WTC11 (cell line): ENCODE data around the gene RRN3. TPM values are rescaled to one million over a fixed set of nuclear protein-coding genes. Genes with fewer than 3 reads are reported as not detected.
A peak's percentile ranks its signal among the peaks of the same experiment; 100 is the strongest.
"Not testable (repeated sequence)": the region's sequence is repeated elsewhere in the genome, so short reads cannot be mapped to it uniquely, and the experiment has no call there.

ENCODE experiments used
- ATAC-seq: fragments of 200-7000 bp; cut with Tn5 transposase; 2 replicates; pipeline ENCODE4 v1.10.0; 2021; ENCODE audit warnings: mild to moderate bottlenecking, moderate library complexity
- CTCF ChIA-PET: fragments of 300-600 bp; sonication (Branson Sonifier 250); formaldehyde crosslinking; loops from one replicate; lab custom pipeline; 2021; ENCODE audit warnings: antibody characterized with exemption; lab: Charles Lee
- POLR2A ChIA-PET: fragments of 350-600 bp; sonication (Branson Sonifier 250); formaldehyde crosslinking; loops from one replicate; lab custom pipeline; 2021; ENCODE audit warnings: antibody characterized with exemption; lab: Charles Lee
- DNase-seq: peaks from one replicate; pipeline ENCODE4 v3.0.0; 2021; ENCODE audit warnings: low spot score
- H3K27ac Mint-ChIP-seq: 2 replicates; pipeline ENCODE4 v1.8.0; 2021; ENCODE audit warnings: mixed read lengths
- H3K27me3 Mint-ChIP-seq: 2 replicates; pipeline ENCODE4 v1.8.0; 2021; ENCODE audit warnings: low read depth, mild to moderate bottlenecking, moderate library complexity, mixed read lengths
- H3K36me3 Mint-ChIP-seq: 2 replicates; pipeline ENCODE4 v1.8.0; 2021; ENCODE audit warnings: mixed read lengths
- H3K4me1 Mint-ChIP-seq: 2 replicates; pipeline ENCODE4 v1.8.0; 2022; ENCODE audit warnings: mixed read lengths
- H3K4me3 Mint-ChIP-seq: 2 replicates; pipeline ENCODE4 v1.8.0; 2021; ENCODE audit warnings: mild to moderate bottlenecking, moderate library complexity, mixed read lengths
- H3K9me3 Mint-ChIP-seq: 2 replicates; pipeline ENCODE4 v1.8.0; 2021; ENCODE audit warnings: mixed read lengths
- ELF4 ChIP-seq: sonication (generic); formaldehyde crosslinking; IDR thresholded peaks from 2 replicates; pipeline ENCODE4 v1.8.1; 2022; ENCODE audit warnings: low read depth, mild to moderate bottlenecking, moderate library complexity, missing genetic modification reagents
- ETV6 ChIP-seq: sonication (generic); formaldehyde crosslinking; IDR thresholded peaks from 2 replicates; pipeline ENCODE4 v1.8.1; 2022; ENCODE audit warnings: mild to moderate bottlenecking, missing genetic modification reagents
- HMGA2 ChIP-seq: fragments of 250-450 bp; sonication (Bioruptor Pico); IDR thresholded peaks from 2 replicates; pipeline ENCODE4 v1.4.0; 2021; ENCODE audit warnings: mild to moderate bottlenecking, moderate library complexity
- MXD4 ChIP-seq: fragments of 250-450 bp; sonication (Bioruptor Pico); IDR thresholded peaks from 2 replicates; pipeline ENCODE4 v1.8.0; 2021; ENCODE audit warnings: mild to moderate bottlenecking, moderate library complexity, borderline replicate concordance
- TEAD4 ChIP-seq: sonication (generic); formaldehyde crosslinking; IDR thresholded peaks from 2 replicates; pipeline ENCODE4 v1.8.0; 2022; ENCODE audit warnings: mild to moderate bottlenecking, missing genetic modification reagents
- ZBTB21 ChIP-seq: sonication (generic); formaldehyde crosslinking; IDR thresholded peaks from 2 replicates; pipeline ENCODE4 v1.8.1; 2023; ENCODE audit warnings: mild to moderate bottlenecking, missing genetic modification reagents, borderline replicate concordance
- ZNF219 ChIP-seq: sonication (generic); formaldehyde crosslinking; IDR thresholded peaks from 2 replicates; pipeline ENCODE4 v1.8.0; 2023; ENCODE audit warnings: missing genetic modification reagents, mild to moderate bottlenecking, borderline replicate concordance
- ZNF416 ChIP-seq: fragments of 250-450 bp; sonication (Bioruptor Pico); IDR thresholded peaks from 2 replicates; pipeline ENCODE4 v1.9.0; 2021; ENCODE audit warnings: mild to moderate bottlenecking, inconsistent platforms
- ZNF423 ChIP-seq: fragments of 250-450 bp; sonication (Bioruptor Pico); IDR thresholded peaks from 2 replicates; pipeline ENCODE4 v2.1.2; 2022; ENCODE audit warnings: mild to moderate bottlenecking, moderate library complexity
- total RNA-seq: library from RNA; stranded (reverse); gene quantifications from 3 replicates; pipeline ENCODE4 v1.2.3, GENCODE V29; 2021
- TF ChIP-seq, protein P1 (sequence below): sonication (generic); formaldehyde crosslinking; IDR thresholded peaks from 2 replicates; pipeline ENCODE4 v1.8.0; 2022; ENCODE audit warnings: mild to moderate bottlenecking, missing genetic modification reagents
- TF ChIP-seq, protein P2 (sequence below): fragments of 250-450 bp; sonication (Bioruptor Pico); IDR thresholded peaks from 2 replicates; pipeline ENCODE4 v1.9.0; 2021; ENCODE audit warnings: moderate library complexity, mild to moderate bottlenecking, inconsistent platforms, borderline replicate concordance
- TF ChIP-seq, protein P3 (sequence below): fragments of 250-450 bp; sonication (Bioruptor Pico); IDR thresholded peaks from 2 replicates; pipeline ENCODE4 v1.9.0; 2021; ENCODE audit warnings: mild to moderate bottlenecking
- TF ChIP-seq, protein P4 (sequence below): sonication (generic); formaldehyde crosslinking; IDR thresholded peaks from 2 replicates; pipeline ENCODE4 v1.8.0; 2023; ENCODE audit warnings: mild to moderate bottlenecking, missing genetic modification reagents
- TF ChIP-seq, protein P5 (sequence below): fragments of 250-450 bp; sonication (Bioruptor Pico); IDR thresholded peaks from 2 replicates; pipeline ENCODE4 v2.1.2; 2022; ENCODE audit warnings: mild to moderate bottlenecking, moderate library complexity
- TF ChIP-seq, protein P6 (sequence below): fragments of 200-600 bp; IDR thresholded peaks from 2 replicates; pipeline ENCODE4 v1.8.0; 2022; ENCODE audit warnings: antibody characterized with exemption

RRN3 gene
- total RNA-seq, 1 experiment from 2014 or later = 25.6 TPM

DNA sequence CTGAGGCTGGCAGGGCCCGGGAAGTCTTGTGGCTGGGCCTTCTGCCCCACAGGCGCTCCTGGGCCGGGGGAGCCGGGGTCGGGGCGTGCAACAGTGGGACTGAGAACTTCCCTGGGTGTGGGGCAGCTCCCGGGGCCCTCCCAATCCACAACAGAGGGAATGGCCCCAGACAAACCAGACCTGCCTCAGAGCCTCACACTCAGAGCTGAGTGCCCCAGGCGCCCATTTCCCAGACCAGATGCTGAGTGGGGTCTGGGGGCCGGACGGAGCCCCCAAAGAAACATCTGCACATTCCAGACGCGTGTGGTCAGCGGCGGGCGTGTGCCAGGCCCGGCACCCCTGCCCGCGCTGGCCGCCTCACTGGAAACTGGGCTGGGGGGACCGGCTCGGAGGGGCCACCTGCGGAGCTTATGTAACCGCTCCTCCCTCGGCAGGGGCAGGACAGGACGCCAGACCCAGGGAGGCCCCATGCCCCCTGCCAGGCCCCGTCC is 49.6 kb upstream of the RRN3 start:
- CTCF ChIA-PET, H3K27ac Mint-ChIP-seq, POLR2A ChIA-PET, H3K36me3 Mint-ChIP-seq, DNase-seq, H3K9me3 Mint-ChIP-seq, H3K4me3 Mint-ChIP-seq, H3K27me3 Mint-ChIP-seq: not testable (repeated sequence)
- ATAC-seq = peak; percentile 48
- peaks cover 32% of the 10 kb centered on the region for H3K4me1 Mint-ChIP-seq
- 0 out of 2 replicates have a peak, but pooled peaks have one; percentile 24 for TF ChIP-seq ETV6 (CRISPR knock-in tag)

DNA sequence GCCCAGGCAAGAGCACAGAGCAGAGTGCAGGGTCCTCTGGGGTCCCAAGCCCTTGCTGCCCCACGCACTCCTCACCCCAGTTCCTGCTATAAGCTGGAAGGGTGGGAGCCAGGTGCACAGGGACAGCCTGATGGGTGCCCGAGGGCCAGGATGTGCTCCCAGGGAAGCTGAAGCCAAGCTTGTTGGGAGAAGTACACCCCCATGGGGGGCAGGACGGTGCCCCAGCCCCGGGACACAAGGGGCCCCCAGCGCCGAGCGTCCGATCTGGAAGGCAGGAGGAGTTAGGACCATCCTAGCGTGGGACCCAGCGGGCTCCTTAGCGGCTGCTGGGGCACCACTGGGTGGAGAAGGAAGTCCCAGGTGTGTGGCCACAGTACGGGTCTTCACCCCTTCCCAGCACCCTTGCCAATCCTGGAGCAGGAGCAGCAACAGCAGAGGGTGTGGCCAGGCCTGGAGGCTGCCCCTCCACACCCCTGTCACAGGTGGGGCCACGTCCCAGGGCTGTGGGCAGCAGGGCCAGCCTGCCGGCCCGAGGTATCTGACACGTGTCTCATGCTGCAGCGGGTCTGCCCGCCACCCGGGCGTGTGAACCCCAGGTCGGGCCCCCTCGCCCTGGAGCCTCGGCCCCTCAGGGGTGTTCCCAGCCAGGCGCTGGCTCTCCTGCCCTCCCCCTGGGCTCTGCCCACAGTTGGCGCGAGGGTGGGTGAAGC is 49.0 kb upstream of the RRN3 start:
- POLR2A ChIA-PET, DNase-seq, H3K27me3 Mint-ChIP-seq, H3K36me3 Mint-ChIP-seq, ATAC-seq, H3K9me3 Mint-ChIP-seq, H3K4me3 Mint-ChIP-seq, H3K27ac Mint-ChIP-seq, CTCF ChIA-PET: not testable (repeated sequence)
- H3K4me1 Mint-ChIP-seq = peaks cover 31% of the 10 kb centered on the region

DNA sequence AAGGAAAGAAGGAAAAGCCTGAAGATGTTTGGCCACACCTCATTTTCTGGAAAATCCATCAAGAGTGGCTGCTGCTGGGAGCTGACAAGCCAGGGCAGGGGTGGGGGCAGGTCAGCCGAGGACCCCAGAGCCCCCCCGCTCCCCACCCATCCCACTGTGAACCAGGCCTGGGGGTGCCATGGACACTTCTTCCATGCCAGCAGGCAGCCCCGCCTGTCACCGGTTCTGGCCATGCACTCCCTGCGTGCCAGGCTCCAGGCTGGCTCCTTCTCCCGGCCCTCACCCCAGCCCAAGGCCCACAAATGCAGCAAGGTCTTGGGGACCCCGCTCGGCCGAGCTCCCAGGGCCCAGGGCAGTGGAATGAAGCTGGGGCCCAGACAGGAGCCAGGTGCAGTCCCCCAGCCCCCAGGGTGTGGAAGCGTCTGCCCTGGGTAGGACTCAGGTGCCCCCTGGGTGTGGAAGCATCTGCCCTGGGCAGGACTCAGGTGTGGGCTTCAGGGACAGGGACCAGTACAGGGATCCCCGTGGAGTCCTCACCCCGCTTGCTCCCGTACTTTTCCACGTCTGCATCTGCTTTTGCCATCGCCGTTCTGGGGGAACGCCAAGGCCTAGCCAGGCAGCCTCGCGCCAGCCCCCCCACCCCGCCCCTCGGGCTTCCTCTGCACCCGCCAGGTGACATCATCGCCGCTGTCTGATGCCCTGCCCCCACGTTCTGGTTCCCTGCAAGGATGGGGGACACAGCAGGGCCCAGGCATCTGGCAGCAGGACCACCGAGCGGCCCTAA is 48.2 kb upstream of the RRN3 start:
- H3K36me3 Mint-ChIP-seq, H3K27ac Mint-ChIP-seq, POLR2A ChIA-PET, DNase-seq, CTCF ChIA-PET, ATAC-seq, H3K4me3 Mint-ChIP-seq, H3K27me3 Mint-ChIP-seq, H3K9me3 Mint-ChIP-seq: not testable (repeated sequence)
- peaks cover 28% of the 10 kb centered on the region for H3K4me1 Mint-ChIP-seq

DNA sequence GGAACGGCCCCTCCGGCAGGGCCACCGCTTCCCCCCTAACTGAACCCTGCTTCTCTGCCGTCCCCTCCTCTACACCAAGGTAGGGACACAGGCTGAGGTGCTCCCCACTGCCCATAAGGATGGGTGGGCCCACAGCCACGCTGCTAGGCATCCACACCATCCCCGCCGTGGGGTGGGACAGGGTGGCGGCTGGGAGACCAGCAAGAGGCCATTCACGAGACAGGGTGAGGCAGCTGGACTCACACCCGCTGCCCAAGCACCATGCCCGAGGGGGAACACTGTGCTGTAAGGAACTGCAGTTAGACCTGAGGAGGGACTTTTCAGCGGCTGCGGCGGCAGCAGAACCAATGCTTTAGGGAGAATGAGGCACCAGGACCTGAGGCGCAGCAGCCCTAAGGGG is 47.5 kb upstream of the RRN3 start:
- DNase-seq (no peak), ATAC-seq (no peak)
- H3K4me3 Mint-ChIP-seq = no peak overlapping the region
- H3K27ac Mint-ChIP-seq = peak overlapping the region; percentile 87
- no peaks in the 10 kb centered on the region for H3K36me3 Mint-ChIP-seq
- ChIA-PET CTCF (no interaction called here), POLR2A (no interaction called here)
- H3K9me3 Mint-ChIP-seq = no peaks in the 10 kb centered on the region
- peaks cover 23% of the 10 kb centered on the region for H3K4me1 Mint-ChIP-seq
- no peaks in the 10 kb centered on the region; the same call in 1 of the 2 replicates for H3K27me3 Mint-ChIP-seq
- TF ChIP-seq ZNF219 (CRISPR knock-in tag) (no peak), ELF4 (CRISPR knock-in tag) (no peak), ZNF423 (CRISPR knock-in tag) (no peak), MXD4 (CRISPR knock-in tag) (no peak), TEAD4 (CRISPR knock-in tag) (no peak), ZBTB21 (CRISPR knock-in tag) (no peak), HMGA2 (CRISPR knock-in tag) (no peak), ZNF416 (CRISPR knock-in tag) (no peak)
- TF ChIP-seq, protein P1, sequence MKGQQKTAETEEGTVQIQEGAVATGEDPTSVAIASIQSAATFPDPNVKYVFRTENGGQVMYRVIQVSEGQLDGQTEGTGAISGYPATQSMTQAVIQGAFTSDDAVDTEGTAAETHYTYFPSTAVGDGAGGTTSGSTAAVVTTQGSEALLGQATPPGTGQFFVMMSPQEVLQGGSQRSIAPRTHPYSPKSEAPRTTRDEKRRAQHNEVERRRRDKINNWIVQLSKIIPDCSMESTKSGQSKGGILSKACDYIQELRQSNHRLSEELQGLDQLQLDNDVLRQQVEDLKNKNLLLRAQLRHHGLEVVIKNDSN (CRISPR knock-in tag) = no peak
- TF ChIP-seq, protein P2, sequence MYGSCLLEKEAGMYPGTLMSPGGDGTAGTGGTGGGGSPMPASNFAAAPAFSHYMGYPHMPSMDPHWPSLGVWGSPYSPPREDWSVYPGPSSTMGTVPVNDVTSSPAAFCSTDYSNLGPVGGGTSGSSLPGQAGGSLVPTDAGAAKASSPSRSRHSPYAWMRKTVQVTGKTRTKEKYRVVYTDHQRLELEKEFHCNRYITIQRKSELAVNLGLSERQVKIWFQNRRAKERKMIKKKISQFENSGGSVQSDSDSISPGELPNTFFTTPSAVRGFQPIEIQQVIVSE (CRISPR knock-in tag) = no peak
- TF ChIP-seq, protein P3, sequence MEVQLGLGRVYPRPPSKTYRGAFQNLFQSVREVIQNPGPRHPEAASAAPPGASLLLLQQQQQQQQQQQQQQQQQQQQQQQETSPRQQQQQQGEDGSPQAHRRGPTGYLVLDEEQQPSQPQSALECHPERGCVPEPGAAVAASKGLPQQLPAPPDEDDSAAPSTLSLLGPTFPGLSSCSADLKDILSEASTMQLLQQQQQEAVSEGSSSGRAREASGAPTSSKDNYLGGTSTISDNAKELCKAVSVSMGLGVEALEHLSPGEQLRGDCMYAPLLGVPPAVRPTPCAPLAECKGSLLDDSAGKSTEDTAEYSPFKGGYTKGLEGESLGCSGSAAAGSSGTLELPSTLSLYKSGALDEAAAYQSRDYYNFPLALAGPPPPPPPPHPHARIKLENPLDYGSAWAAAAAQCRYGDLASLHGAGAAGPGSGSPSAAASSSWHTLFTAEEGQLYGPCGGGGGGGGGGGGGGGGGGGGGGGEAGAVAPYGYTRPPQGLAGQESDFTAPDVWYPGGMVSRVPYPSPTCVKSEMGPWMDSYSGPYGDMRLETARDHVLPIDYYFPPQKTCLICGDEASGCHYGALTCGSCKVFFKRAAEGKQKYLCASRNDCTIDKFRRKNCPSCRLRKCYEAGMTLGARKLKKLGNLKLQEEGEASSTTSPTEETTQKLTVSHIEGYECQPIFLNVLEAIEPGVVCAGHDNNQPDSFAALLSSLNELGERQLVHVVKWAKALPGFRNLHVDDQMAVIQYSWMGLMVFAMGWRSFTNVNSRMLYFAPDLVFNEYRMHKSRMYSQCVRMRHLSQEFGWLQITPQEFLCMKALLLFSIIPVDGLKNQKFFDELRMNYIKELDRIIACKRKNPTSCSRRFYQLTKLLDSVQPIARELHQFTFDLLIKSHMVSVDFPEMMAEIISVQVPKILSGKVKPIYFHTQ (CRISPR knock-in tag) = no peak
- TF ChIP-seq, protein P4, sequence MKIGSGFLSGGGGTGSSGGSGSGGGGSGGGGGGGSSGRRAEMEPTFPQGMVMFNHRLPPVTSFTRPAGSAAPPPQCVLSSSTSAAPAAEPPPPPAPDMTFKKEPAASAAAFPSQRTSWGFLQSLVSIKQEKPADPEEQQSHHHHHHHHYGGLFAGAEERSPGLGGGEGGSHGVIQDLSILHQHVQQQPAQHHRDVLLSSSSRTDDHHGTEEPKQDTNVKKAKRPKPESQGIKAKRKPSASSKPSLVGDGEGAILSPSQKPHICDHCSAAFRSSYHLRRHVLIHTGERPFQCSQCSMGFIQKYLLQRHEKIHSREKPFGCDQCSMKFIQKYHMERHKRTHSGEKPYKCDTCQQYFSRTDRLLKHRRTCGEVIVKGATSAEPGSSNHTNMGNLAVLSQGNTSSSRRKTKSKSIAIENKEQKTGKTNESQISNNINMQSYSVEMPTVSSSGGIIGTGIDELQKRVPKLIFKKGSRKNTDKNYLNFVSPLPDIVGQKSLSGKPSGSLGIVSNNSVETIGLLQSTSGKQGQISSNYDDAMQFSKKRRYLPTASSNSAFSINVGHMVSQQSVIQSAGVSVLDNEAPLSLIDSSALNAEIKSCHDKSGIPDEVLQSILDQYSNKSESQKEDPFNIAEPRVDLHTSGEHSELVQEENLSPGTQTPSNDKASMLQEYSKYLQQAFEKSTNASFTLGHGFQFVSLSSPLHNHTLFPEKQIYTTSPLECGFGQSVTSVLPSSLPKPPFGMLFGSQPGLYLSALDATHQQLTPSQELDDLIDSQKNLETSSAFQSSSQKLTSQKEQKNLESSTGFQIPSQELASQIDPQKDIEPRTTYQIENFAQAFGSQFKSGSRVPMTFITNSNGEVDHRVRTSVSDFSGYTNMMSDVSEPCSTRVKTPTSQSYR (CRISPR knock-in tag) = no peak
- TF ChIP-seq, protein P5, sequence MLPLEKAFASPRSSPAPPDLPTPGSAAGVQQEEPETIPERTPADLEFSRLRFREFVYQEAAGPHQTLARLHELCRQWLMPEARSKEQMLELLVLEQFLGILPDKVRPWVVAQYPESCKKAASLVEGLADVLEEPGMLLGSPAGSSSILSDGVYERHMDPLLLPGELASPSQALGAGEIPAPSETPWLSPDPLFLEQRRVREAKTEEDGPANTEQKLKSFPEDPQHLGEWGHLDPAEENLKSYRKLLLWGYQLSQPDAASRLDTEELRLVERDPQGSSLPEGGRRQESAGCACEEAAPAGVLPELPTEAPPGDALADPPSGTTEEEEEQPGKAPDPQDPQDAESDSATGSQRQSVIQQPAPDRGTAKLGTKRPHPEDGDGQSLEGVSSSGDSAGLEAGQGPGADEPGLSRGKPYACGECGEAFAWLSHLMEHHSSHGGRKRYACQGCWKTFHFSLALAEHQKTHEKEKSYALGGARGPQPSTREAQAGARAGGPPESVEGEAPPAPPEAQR (CRISPR knock-in tag) = no peak
- TF ChIP-seq, protein P6, sequence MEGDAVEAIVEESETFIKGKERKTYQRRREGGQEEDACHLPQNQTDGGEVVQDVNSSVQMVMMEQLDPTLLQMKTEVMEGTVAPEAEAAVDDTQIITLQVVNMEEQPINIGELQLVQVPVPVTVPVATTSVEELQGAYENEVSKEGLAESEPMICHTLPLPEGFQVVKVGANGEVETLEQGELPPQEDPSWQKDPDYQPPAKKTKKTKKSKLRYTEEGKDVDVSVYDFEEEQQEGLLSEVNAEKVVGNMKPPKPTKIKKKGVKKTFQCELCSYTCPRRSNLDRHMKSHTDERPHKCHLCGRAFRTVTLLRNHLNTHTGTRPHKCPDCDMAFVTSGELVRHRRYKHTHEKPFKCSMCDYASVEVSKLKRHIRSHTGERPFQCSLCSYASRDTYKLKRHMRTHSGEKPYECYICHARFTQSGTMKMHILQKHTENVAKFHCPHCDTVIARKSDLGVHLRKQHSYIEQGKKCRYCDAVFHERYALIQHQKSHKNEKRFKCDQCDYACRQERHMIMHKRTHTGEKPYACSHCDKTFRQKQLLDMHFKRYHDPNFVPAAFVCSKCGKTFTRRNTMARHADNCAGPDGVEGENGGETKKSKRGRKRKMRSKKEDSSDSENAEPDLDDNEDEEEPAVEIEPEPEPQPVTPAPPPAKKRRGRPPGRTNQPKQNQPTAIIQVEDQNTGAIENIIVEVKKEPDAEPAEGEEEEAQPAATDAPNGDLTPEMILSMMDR = no peak
